A549 (cell line): ENCODE measurements around the gene DACT2. TPM values are rescaled to one million over a fixed set of nuclear protein-coding genes. Genes with fewer than 3 reads are reported as not detected.

Source experiments
- ATAC-seq, 2 experiments: fragments of 200-7000 bp in 1 of 2; fragments of >200 bp in 1 of 2; cut with Nextera tagmentation in 1 of 2; cut with Tn5 transposase in 1 of 2; 3 replicates each; pipeline versions ENCODE4 v1.8.0 to v1.9.1; 2018 to 2020; ENCODE audit warnings: mild to moderate bottlenecking in 1 of 2, moderate library complexity in 1 of 2
- CTCF ChIA-PET: fragments of 300-600 bp; sonication (Branson Sonifier 250); formaldehyde crosslinking; extraction: SDS; loops from one replicate; lab custom pipeline; 2021; ENCODE audit warnings: antibody characterized with exemption, inconsistent platforms; lab: Yijun Ruan, JAX
- POLR2A ChIA-PET: fragments of 350-600 bp; formaldehyde crosslinking; extraction: SDS; loops from one replicate; lab custom pipeline; 2021; ENCODE audit warnings: antibody characterized with exemption, inconsistent platforms; lab: Yijun Ruan, JAX
- DNase-seq, 2 experiments: peaks; one replicate each; pipeline versions ENCODE4 v3.0.0 to v3.0.0-alpha.2; 2011 to 2016; ENCODE audit warnings: low read depth in 1 of 2, low spot score in 1 of 2
- FAIRE-seq: peaks from 2 replicates; lab custom pipeline; 2011; peaks lifted over from hg19 to GRCh38; lab: Jason Lieb, UNC
- H3K27ac ChIP-seq, 2 experiments: fragments of >200 bp; sonication (Bioruptor Twin); formaldehyde crosslinking; 3 replicates each; pipeline ENCODE4 v1.5.1; 2016 to 2017
- H3K4me1 ChIP-seq: fragments of >200 bp; sonication (Bioruptor Twin); formaldehyde crosslinking; 3 replicates; pipeline ENCODE4 v1.6.1; 2016
- H3K4me2 ChIP-seq: fragments of >200 bp; sonication (Bioruptor Twin); formaldehyde crosslinking; 3 replicates; pipeline ENCODE4 v1.6.1; 2016
- H3K4me3 ChIP-seq: fragments of >200 bp; sonication (Bioruptor Twin); formaldehyde crosslinking; 3 replicates; pipeline ENCODE4 v1.5.1; 2016
- H3K9me3 ChIP-seq: fragments of >200 bp; sonication (Bioruptor Twin); formaldehyde crosslinking; 3 replicates; pipeline ENCODE4 v1.6.1; 2016
- BCL3 ChIP-seq: fragments of >200 bp; sonication (Bioruptor Twin); formaldehyde crosslinking; IDR thresholded peaks from 3 replicates; pipeline ENCODE4 v1.6.1; 2016
- CBX2 ChIP-seq: fragments of 200-600 bp; sonication (generic); IDR thresholded peaks from 2 replicates; pipeline ENCODE4 v1.6.1; 2016; ENCODE audit warnings: low read depth, mild to moderate bottlenecking, borderline replicate concordance
- CEBPB ChIP-seq, 2 experiments: fragments of >200 bp in 1 of 2; sonication (Bioruptor Twin) in 1 of 2; formaldehyde crosslinking in 1 of 2; IDR thresholded peaks; 2 replicates each; pipeline ENCODE4 v1.6.1; 2012 to 2016
- CHD4 ChIP-seq: fragments of 200-600 bp; sonication (generic); IDR thresholded peaks from 2 replicates; pipeline ENCODE4 v1.6.1; 2016; ENCODE audit warnings: antibody characterized with exemption, mild to moderate bottlenecking, borderline replicate concordance
- CTCF ChIP-seq: fragments of >200 bp; sonication (Bioruptor Twin); formaldehyde crosslinking; IDR thresholded peaks from 3 replicates; pipeline ENCODE4 v1.5.1; 2016
- EHMT2 ChIP-seq: fragments of 200-600 bp; sonication (generic); IDR thresholded peaks from 2 replicates; pipeline ENCODE4 v1.6.1; 2016; ENCODE audit warnings: antibody characterized with exemption, low read depth, mild to moderate bottlenecking, moderate library complexity
- ESRRA ChIP-seq: fragments of 150-350 bp; IDR thresholded peaks from 2 replicates; pipeline ENCODE4 v1.6.1; 2014; ENCODE audit warnings: mild to moderate bottlenecking, low read length, borderline replicate concordance
- FOSL2 ChIP-seq, 2 experiments: fragments of 450-650 bp in 1 of 2; fragments of >200 bp in 1 of 2; sonication (Bioruptor Twin) in 1 of 2; formaldehyde crosslinking; IDR thresholded peaks; 2 replicates each; pipeline versions ENCODE4 v1.5.0 to v1.6.1; 2016 to 2020; ENCODE audit warnings: mild to moderate bottlenecking in 1 of 2, moderate library complexity in 1 of 2
- HDAC2 ChIP-seq: fragments of 200-600 bp; sonication (generic); IDR thresholded peaks from 2 replicates; pipeline ENCODE4 v1.6.1; 2016
- HEYL ChIP-seq: fragments of 250-450 bp; sonication (Bioruptor Pico); IDR thresholded peaks from 2 replicates; pipeline ENCODE4 v1.8.0; 2021; ENCODE audit warnings: mild to moderate bottlenecking, moderate library complexity
- JUN ChIP-seq, 2 experiments: fragments of >200 bp; sonication (Bioruptor Twin); formaldehyde crosslinking; IDR thresholded peaks; 2 replicates in 1 of 2; 3 replicates in 1 of 2; pipeline ENCODE4 v1.6.1; 2016 to 2017
- JUNB ChIP-seq: fragments of >200 bp; sonication (Bioruptor Twin); formaldehyde crosslinking; IDR thresholded peaks from 2 replicates; pipeline ENCODE4 v1.6.1; 2016
- KDM1A ChIP-seq: fragments of 200-600 bp; sonication (generic); IDR thresholded peaks from 2 replicates; pipeline ENCODE4 v1.6.1; 2016; ENCODE audit warnings: low read depth, mild to moderate bottlenecking
- MAFK ChIP-seq: fragments of 450-650 bp; IDR thresholded peaks from 2 replicates; pipeline ENCODE4 v1.6.1; 2014; ENCODE audit not compliant: partially characterized antibody
- MAZ ChIP-seq: fragments of 150-350 bp; IDR thresholded peaks from 2 replicates; pipeline ENCODE4 v1.6.1; 2014; ENCODE audit warnings: antibody characterized with exemption, low read depth, low read length, borderline replicate concordance
- MYC ChIP-seq: IDR thresholded peaks from 2 replicates; pipeline ENCODE4 v1.6.1; 2012; ENCODE audit warnings: mild to moderate bottlenecking, inconsistent platforms, low read length, improper control_type of control experiment, borderline replicate concordance
- NFE2L2 ChIP-seq: fragments of 150-350 bp; conservative IDR thresholded peaks from 2 replicates; pipeline ENCODE4 v1.6.1; 2014; ENCODE audit warnings: low read length
- NPAS2 ChIP-seq: fragments of 250-450 bp; sonication (Bioruptor Pico); IDR thresholded peaks from 2 replicates; pipeline ENCODE4 v1.8.0; 2022; ENCODE audit warnings: mild to moderate bottlenecking, moderate library complexity, borderline replicate concordance
- PHF8 ChIP-seq: fragments of 200-600 bp; sonication (generic); IDR thresholded peaks from 2 replicates; pipeline ENCODE4 v1.6.1; 2016; ENCODE audit warnings: low read depth, mild to moderate bottlenecking, antibody characterized with exemption, moderate library complexity, borderline replicate concordance
- POLR2AphosphoS2 ChIP-seq: conservative IDR thresholded peaks from 2 replicates; pipeline ENCODE4 v1.6.1; 2012; ENCODE audit warnings: low read length, improper control_type of control experiment, inconsistent platforms
- RAD21 ChIP-seq, 2 experiments: fragments of >200 bp in 1 of 2; sonication (Bioruptor Twin) in 1 of 2; formaldehyde crosslinking in 1 of 2; IDR thresholded peaks in 1 of 2; conservative IDR thresholded peaks in 1 of 2; 2 replicates in 1 of 2; 3 replicates in 1 of 2; pipeline ENCODE4 v1.6.1; 2012 to 2018; ENCODE audit warnings: inconsistent platforms in 1 of 2
- RCOR1 ChIP-seq: fragments of 150-350 bp; IDR thresholded peaks from 2 replicates; pipeline ENCODE4 v1.6.1; 2014; ENCODE audit warnings: antibody characterized with exemption, low read length, low read depth
- REST ChIP-seq: fragments of 200-600 bp; sonication (generic); IDR thresholded peaks from 2 replicates; pipeline ENCODE4 v1.6.1; 2016; ENCODE audit warnings: antibody characterized with exemption, mild to moderate bottlenecking, moderate library complexity
- USF2 ChIP-seq: fragments of 450-650 bp; IDR thresholded peaks from 2 replicates; pipeline ENCODE4 v1.6.1; 2014; ENCODE audit warnings: antibody characterized with exemption
- ZC3H11A ChIP-seq: fragments of 450-650 bp; IDR thresholded peaks from 2 replicates; pipeline ENCODE4 v1.6.1; 2014; ENCODE audit warnings: antibody characterized with exemption, mild to moderate bottlenecking
- ZFP36 ChIP-seq: fragments of 450-650 bp; IDR thresholded peaks from 2 replicates; pipeline ENCODE4 v1.6.1; 2014; ENCODE audit warnings: borderline replicate concordance; ENCODE audit not compliant: partially characterized antibody
- WGBS: methylation state at CpG from one replicate; pipeline ENCODE4 v1.1.6; 2017; ENCODE audit errors: missing lambda C conversion rate; 5-methylcytosine and 5-hydroxymethylcytosine counted together
- polyA plus RNA-seq, 4 experiments: library from polyadenylated mRNA; depleted of rRNA in 3 of 4; stranded (reverse); fragments of >200 nt; fragmentation: RNase III in 1 of 4; extraction: RNeasy Plus Mini Kit Qiagen cat#74134 plus additional on column Dnase treatment in 1 of 4; gene quantifications; 2 replicates in 3 of 4; 3 replicates in 1 of 4; pipeline ENCODE4 v1.2.3, GENCODE V29; 2011 to 2017

The DACT2 gene
- polyA plus RNA-seq, 2 of the 4 experiments (the other 2 are of a cell fraction), result 0.63 to 1.5 TPM

- no peak overlapping the region for H3K4me2 ChIP-seq
- TF ChIP-seq POLR2AphosphoS2 (no peak), CHD4 (no peak), CBX2 (no peak), CTCF (no peak), HDAC2 (no peak), FOSL2 (IDR thresholded peaks at IDR 0.05) (no peak), FOSL2 (CRISPR knock-in tag; IDR thresholded peaks at IDR 0.05) (no peak), USF2 (no peak), RAD21 (conservative IDR thresholded peaks at IDR 0.05 in 1 of 2, IDR thresholded peaks at IDR 0.05 in 1 of 2) (no peak), BCL3 (no peak), MAFK (no peak), ESRRA (no peak), ZC3H11A (no peak), MAZ (no peak)
- no peak overlapping the region for H3K4me3 ChIP-seq
- 97% methylated on average over 15 of the region's 15 CpGs for WGBS
- DNase-seq, result no peak
- ChIA-PET CTCF (interaction anchor here (0.8 kb wide), 1 partner anchor 126 kb away, joined by 3 read pairs; no protein-coding TSS in a partner anchor), POLR2A (no interaction called here)
- ATAC-seq, result no peak
- no peak for FAIRE-seq
- peaks cover 29% of the 10 kb centered on the region for H3K4me1 ChIP-seq
- no peak overlapping the region for H3K27ac ChIP-seq
- no peaks in the 10 kb centered on the region for H3K9me3 ChIP-seq
These were observed 60.8 kb downstream of the DACT2 start for GRCh38 chr6:168258795-168259194.

- ChIA-PET CTCF (interaction anchor here (0.5 kb wide), 1 partner anchor 234 kb away, joined by 3 read pairs; no protein-coding TSS in a partner anchor), POLR2A (no interaction called here)
- Histone ChIP-seq H3K27ac (no peak overlapping the region), H3K9me3 (no peaks in the 10 kb centered on the region), H3K4me3 (no peak overlapping the region), H3K4me2 (no peak overlapping the region), H3K4me1 (peaks cover 12% of the 10 kb centered on the region)
- TF ChIP-seq NPAS2 (CRISPR knock-in tag) (no peak), RCOR1 (no peak), CBX2 (no peak), ZFP36 (no peak), HEYL (CRISPR knock-in tag) (no peak), ESRRA (no peak), JUN (IDR thresholded peaks at IDR 0.05) (no peak), EHMT2 (no peak), MYC (no peak), CEBPB (IDR thresholded peaks at IDR 0.05) (no peak), KDM1A (no peak), PHF8 (no peak), REST (no peak), JUNB (no peak), NFE2L2 (no peak)
- DNase-seq (no peak), ATAC-seq (no peak), FAIRE-seq (no peak)
These were observed 62.6 kb downstream of the DACT2 start for GRCh38 chr6:168256940-168257339.
